A549 (cell line): ENCODE measurements around the gene DTWD1. TPM values are rescaled to one million over a fixed set of nuclear protein-coding genes. Genes with fewer than 3 reads are reported as not detected.

Experiments used
- ATAC-seq, 2 experiments: fragments of 200-7000 bp in 1 of 2; fragments of >200 bp in 1 of 2; cut with Nextera tagmentation in 1 of 2; cut with Tn5 transposase in 1 of 2; 3 replicates each; pipeline versions ENCODE4 v1.8.0 to v1.9.1; 2018 to 2020; ENCODE audit warnings: mild to moderate bottlenecking in 1 of 2, moderate library complexity in 1 of 2
- CTCF ChIA-PET: fragments of 300-600 bp; sonication (Branson Sonifier 250); formaldehyde crosslinking; extraction: SDS; loops from one replicate; lab custom pipeline; 2021; ENCODE audit warnings: antibody characterized with exemption, inconsistent platforms; lab: Yijun Ruan, JAX
- POLR2A ChIA-PET: fragments of 350-600 bp; formaldehyde crosslinking; extraction: SDS; loops from one replicate; lab custom pipeline; 2021; ENCODE audit warnings: antibody characterized with exemption, inconsistent platforms; lab: Yijun Ruan, JAX
- DNase-seq, 2 experiments: peaks; one replicate each; pipeline versions ENCODE4 v3.0.0 to v3.0.0-alpha.2; 2011 to 2016; ENCODE audit warnings: low read depth in 1 of 2, low spot score in 1 of 2
- FAIRE-seq: peaks from 2 replicates; lab custom pipeline; 2011; peaks lifted over from hg19 to GRCh38; lab: Jason Lieb, UNC
- H3K27ac ChIP-seq, 2 experiments: fragments of >200 bp; sonication (Bioruptor Twin); formaldehyde crosslinking; 3 replicates each; pipeline ENCODE4 v1.5.1; 2016 to 2017
- H3K4me1 ChIP-seq: fragments of >200 bp; sonication (Bioruptor Twin); formaldehyde crosslinking; 3 replicates; pipeline ENCODE4 v1.6.1; 2016
- H3K4me2 ChIP-seq: fragments of >200 bp; sonication (Bioruptor Twin); formaldehyde crosslinking; 3 replicates; pipeline ENCODE4 v1.6.1; 2016
- H3K4me3 ChIP-seq: fragments of >200 bp; sonication (Bioruptor Twin); formaldehyde crosslinking; 3 replicates; pipeline ENCODE4 v1.5.1; 2016
- H3K9me3 ChIP-seq: fragments of >200 bp; sonication (Bioruptor Twin); formaldehyde crosslinking; 3 replicates; pipeline ENCODE4 v1.6.1; 2016
- ATOH8 ChIP-seq: fragments of 250-450 bp; sonication (Bioruptor Pico); IDR thresholded peaks from 2 replicates; pipeline ENCODE4 v1.5.0; 2020; ENCODE audit warnings: low read depth, mild to moderate bottlenecking, moderate library complexity
- BHLHE40 ChIP-seq: IDR thresholded peaks from 2 replicates; pipeline ENCODE4 v1.6.1; 2012; ENCODE audit warnings: low read depth, low read length, inconsistent platforms
- CBX2 ChIP-seq: fragments of 200-600 bp; sonication (generic); IDR thresholded peaks from 2 replicates; pipeline ENCODE4 v1.6.1; 2016; ENCODE audit warnings: low read depth, mild to moderate bottlenecking, borderline replicate concordance
- CBX8 ChIP-seq: fragments of 200-600 bp; sonication (generic); IDR thresholded peaks from 2 replicates; pipeline ENCODE4 v1.6.1; 2016
- CEBPB ChIP-seq, 2 experiments: fragments of >200 bp in 1 of 2; sonication (Bioruptor Twin) in 1 of 2; formaldehyde crosslinking in 1 of 2; IDR thresholded peaks; 2 replicates each; pipeline ENCODE4 v1.6.1; 2012 to 2016
- CTCF ChIP-seq: fragments of >200 bp; sonication (Bioruptor Twin); formaldehyde crosslinking; IDR thresholded peaks from 3 replicates; pipeline ENCODE4 v1.5.1; 2016
- EHF ChIP-seq: fragments of 250-450 bp; sonication (Bioruptor Pico); IDR thresholded peaks from 2 replicates; pipeline ENCODE4 v1.5.0; 2020; ENCODE audit warnings: mild to moderate bottlenecking
- EP300 ChIP-seq, 2 experiments: fragments of >200 bp; sonication (Bioruptor Twin); formaldehyde crosslinking; IDR thresholded peaks; 2 replicates in 1 of 2; 3 replicates in 1 of 2; pipeline ENCODE4 v1.6.1; 2016 to 2017
- FOSB ChIP-seq: fragments of 250-450 bp; sonication (Bioruptor Pico); IDR thresholded peaks from 2 replicates; pipeline ENCODE4 v1.5.0; 2020; ENCODE audit warnings: mild to moderate bottlenecking, moderate library complexity
- FOXS1 ChIP-seq: fragments of 250-450 bp; sonication (Bioruptor Pico); IDR thresholded peaks from 2 replicates; pipeline ENCODE4 v1.5.0; 2020; ENCODE audit warnings: mild to moderate bottlenecking, moderate library complexity
- HDAC2 ChIP-seq: fragments of 200-600 bp; sonication (generic); IDR thresholded peaks from 2 replicates; pipeline ENCODE4 v1.6.1; 2016
- HES2 ChIP-seq: fragments of >200 bp; sonication (Bioruptor Twin); formaldehyde crosslinking; IDR thresholded peaks from 2 replicates; pipeline ENCODE4 v1.6.1; 2016
- HEYL ChIP-seq: fragments of 250-450 bp; sonication (Bioruptor Pico); IDR thresholded peaks from 2 replicates; pipeline ENCODE4 v1.8.0; 2021; ENCODE audit warnings: mild to moderate bottlenecking, moderate library complexity
- HOXB13 ChIP-seq: fragments of 250-450 bp; sonication (Bioruptor Pico); IDR thresholded peaks from 2 replicates; pipeline ENCODE4 v1.5.0; 2020; ENCODE audit warnings: low read depth, mild to moderate bottlenecking, moderate library complexity
- HOXB5 ChIP-seq: fragments of 250-450 bp; sonication (Bioruptor Pico); IDR thresholded peaks from 2 replicates; pipeline ENCODE4 v1.5.0; 2020; ENCODE audit warnings: mild to moderate bottlenecking, moderate library complexity
- JUNB ChIP-seq: fragments of >200 bp; sonication (Bioruptor Twin); formaldehyde crosslinking; IDR thresholded peaks from 2 replicates; pipeline ENCODE4 v1.6.1; 2016
- MAFK ChIP-seq: fragments of 450-650 bp; IDR thresholded peaks from 2 replicates; pipeline ENCODE4 v1.6.1; 2014; ENCODE audit not compliant: partially characterized antibody
- MAZ ChIP-seq: fragments of 150-350 bp; IDR thresholded peaks from 2 replicates; pipeline ENCODE4 v1.6.1; 2014; ENCODE audit warnings: antibody characterized with exemption, low read depth, low read length, borderline replicate concordance
- NFE2L2 ChIP-seq: fragments of 150-350 bp; conservative IDR thresholded peaks from 2 replicates; pipeline ENCODE4 v1.6.1; 2014; ENCODE audit warnings: low read length
- PHF8 ChIP-seq: fragments of 200-600 bp; sonication (generic); IDR thresholded peaks from 2 replicates; pipeline ENCODE4 v1.6.1; 2016; ENCODE audit warnings: low read depth, mild to moderate bottlenecking, antibody characterized with exemption, moderate library complexity, borderline replicate concordance
- RCOR1 ChIP-seq: fragments of 150-350 bp; IDR thresholded peaks from 2 replicates; pipeline ENCODE4 v1.6.1; 2014; ENCODE audit warnings: antibody characterized with exemption, low read length, low read depth
- REST ChIP-seq: fragments of 200-600 bp; sonication (generic); IDR thresholded peaks from 2 replicates; pipeline ENCODE4 v1.6.1; 2016; ENCODE audit warnings: antibody characterized with exemption, mild to moderate bottlenecking, moderate library complexity
- RNF2 ChIP-seq: fragments of 200-600 bp; sonication (generic); IDR thresholded peaks from 2 replicates; pipeline ENCODE4 v1.6.1; 2016; ENCODE audit warnings: low read depth, mild to moderate bottlenecking, antibody characterized with exemption, moderate library complexity, borderline replicate concordance
- SMC3 ChIP-seq: fragments of >200 bp; sonication (Bioruptor Twin); formaldehyde crosslinking; IDR thresholded peaks from 3 replicates; pipeline ENCODE4 v1.6.1; 2018; ENCODE audit warnings: inconsistent platforms
- TFCP2L1 ChIP-seq: fragments of 250-450 bp; sonication (Bioruptor Pico); IDR thresholded peaks from 2 replicates; pipeline ENCODE4 v1.5.0; 2021; ENCODE audit warnings: mild to moderate bottlenecking
- USF2 ChIP-seq: fragments of 450-650 bp; IDR thresholded peaks from 2 replicates; pipeline ENCODE4 v1.6.1; 2014; ENCODE audit warnings: antibody characterized with exemption
- ZNF302 ChIP-seq: fragments of 250-450 bp; sonication (Bioruptor Pico); IDR thresholded peaks from 2 replicates; pipeline ENCODE4 v1.9.0; 2021; ENCODE audit warnings: inconsistent platforms, mild to moderate bottlenecking, moderate library complexity
- WGBS: methylation state at CpG from one replicate; pipeline ENCODE4 v1.1.6; 2017; ENCODE audit errors: missing lambda C conversion rate; 5-methylcytosine and 5-hydroxymethylcytosine counted together
- polyA plus RNA-seq, 4 experiments: library from polyadenylated mRNA; depleted of rRNA in 3 of 4; stranded (reverse); fragments of >200 nt; fragmentation: RNase III in 1 of 4; extraction: RNeasy Plus Mini Kit Qiagen cat#74134 plus additional on column Dnase treatment in 1 of 4; gene quantifications; 2 replicates in 3 of 4; 3 replicates in 1 of 4; pipeline ENCODE4 v1.2.3, GENCODE V29; 2011 to 2017

Gene DTWD1
- polyA plus RNA-seq, 2 of the 4 experiments (the other 2 are of a cell fraction): 17.3 to 24.3 TPM

- TF ChIP-seq CTCF (no peak), ATOH8 (CRISPR knock-in tag) (no peak), MAZ (no peak), HOXB5 (CRISPR knock-in tag) (no peak), HES2 (no peak), NFE2L2 (no peak), PHF8 (peak; percentile 75; the same call in 1 of the 2 replicates), HDAC2 (no peak), HOXB13 (no peak), FOXS1 (no peak), BHLHE40 (no peak), TFCP2L1 (CRISPR knock-in tag) (no peak), USF2 (no peak), CBX8 (no peak), RNF2 (no peak), ZNF302 (CRISPR knock-in tag) (no peak), JUNB (no peak), SMC3 (peak; percentile 25; the same call in 2 of the 3 replicates), EP300 (IDR thresholded peaks at IDR 0.05) (no peak)
Measured at GRCh38 chr15:49620658-49621368, at the start of gene DTWD1, which contains the start of gene FAM227B (continued).

- CTCF ChIA-PET: no interaction called here
- POLR2A ChIA-PET: no interaction called here
- DNase-seq (no peak), FAIRE-seq (no peak)
- Histone ChIP-seq H3K4me3 (no peak overlapping the region), H3K4me1 (no peaks in the 10 kb centered on the region), H3K9me3 (no peaks in the 10 kb centered on the region), H3K4me2 (no peak overlapping the region), H3K27ac (no peak overlapping the region)
- TF ChIP-seq CBX8: no peak
- no peak for TF ChIP-seq RCOR1
- no peak for TF ChIP-seq EHF (CRISPR knock-in tag)
- no peak for TF ChIP-seq FOSB
- TF ChIP-seq REST: no peak
- TF ChIP-seq CBX2: no peak
- no peak for TF ChIP-seq HEYL (CRISPR knock-in tag)
- TF ChIP-seq CEBPB (IDR thresholded peaks at IDR 0.05): no peak
- TF ChIP-seq EP300 (IDR thresholded peaks at IDR 0.05): no peak
- TF ChIP-seq MAFK: no peak
- no peak for TF ChIP-seq BHLHE40
- TF ChIP-seq, all 56 proteins: peak for 0
- WGBS: 100% methylated on average over 1 of the region's 1 CpG
- no peak for ATAC-seq
Measured at GRCh38 chr15:49573421-49573820, 47.4 kb upstream of the DTWD1 start.
